Breast epithelium (tissue), 4 donors: Measurements from ENCODE around the gene VEGFB. TPM values are rescaled to one million over a fixed set of nuclear protein-coding genes. Genes with fewer than 3 reads are reported as not detected.

Source experiments
- DNase-seq, 2 donors: peaks; one replicate each; pipeline ENCODE4 v3.0.0-alpha.2; 2019; ENCODE audit warnings: low spot score in 2 of 2
- H3K27ac ChIP-seq, 2 donors: fragments of 200-600 bp; sonication (generic) in 1 of 2; one replicate each; pipeline ENCODE4 v1.5.1; 2016 to 2019; ENCODE audit warnings: mild to moderate bottlenecking in 1 of 2
- H3K27me3 ChIP-seq, 2 donors: fragments of 200-600 bp; sonication (generic) in 1 of 2; one replicate each; pipeline versions ENCODE4 v1.5.1 to v1.6.0; 2017 to 2019; ENCODE audit warnings: control low read depth in 1 of 2, mild to moderate bottlenecking in 1 of 2
- H3K36me3 ChIP-seq: fragments of 200-600 bp; one replicate; pipeline ENCODE4 v1.5.1; 2019
- H3K4me1 ChIP-seq, 2 donors: fragments of 200-600 bp; sonication (generic); one replicate each; pipeline ENCODE4 v1.5.1; 2016 to 2019; ENCODE audit warnings: control low read depth in 1 of 2
- H3K4me3 ChIP-seq, 3 donors: fragments of 200-600 bp; sonication (generic); 1 replicate in 2 of 3; 2 replicates in 1 of 3; pipeline ENCODE4 v1.5.1; 2016 to 2019; ENCODE audit warnings: mild to moderate bottlenecking in 3 of 3, moderate library complexity in 2 of 3
- H3K9me3 ChIP-seq, 2 donors: fragments of 200-600 bp; sonication (generic) in 1 of 2; one replicate each; pipeline ENCODE4 v1.5.1; 2016 to 2019; ENCODE audit warnings: control low read depth in 1 of 2
- CTCF ChIP-seq, 3 donors: fragments of 450-650 bp; IDR thresholded peaks; one replicate each; pipeline ENCODE4 v1.5.1; 2016 to 2017; ENCODE audit warnings: antibody characterized with exemption in 3 of 3, mild to moderate bottlenecking in 3 of 3, moderate library complexity in 3 of 3
- POLR2A ChIP-seq: fragments of 450-650 bp; IDR thresholded peaks from one replicate; pipeline ENCODE4 v1.6.1; 2016; ENCODE audit warnings: antibody characterized with exemption, mild to moderate bottlenecking, moderate library complexity
- POLR2AphosphoS5 ChIP-seq, 3 donors: sonication (generic); formaldehyde crosslinking; IDR thresholded peaks; one replicate each; pipeline ENCODE4 v1.6.1; 2017; ENCODE audit warnings: antibody characterized with exemption in 3 of 3
- intact Hi-C: fragments of 100-400 bp; cut with DNase I; formaldehyde crosslinking; loops from one replicate; pipeline ENCODE4 v1.15.1; 2023; ENCODE audit warnings: low total_unique reads
- total RNA-seq, 3 donors: library from RNA; depleted of rRNA; stranded (reverse); fragments of >200 nt; gene quantifications; one replicate each; pipeline ENCODE4 v1.1.0, GENCODE V29; 2016

VEGFB gene
- total RNA-seq, 3 donors from 2014 or later = 45.1 to 223 (median 53.4) TPM

DNA sequence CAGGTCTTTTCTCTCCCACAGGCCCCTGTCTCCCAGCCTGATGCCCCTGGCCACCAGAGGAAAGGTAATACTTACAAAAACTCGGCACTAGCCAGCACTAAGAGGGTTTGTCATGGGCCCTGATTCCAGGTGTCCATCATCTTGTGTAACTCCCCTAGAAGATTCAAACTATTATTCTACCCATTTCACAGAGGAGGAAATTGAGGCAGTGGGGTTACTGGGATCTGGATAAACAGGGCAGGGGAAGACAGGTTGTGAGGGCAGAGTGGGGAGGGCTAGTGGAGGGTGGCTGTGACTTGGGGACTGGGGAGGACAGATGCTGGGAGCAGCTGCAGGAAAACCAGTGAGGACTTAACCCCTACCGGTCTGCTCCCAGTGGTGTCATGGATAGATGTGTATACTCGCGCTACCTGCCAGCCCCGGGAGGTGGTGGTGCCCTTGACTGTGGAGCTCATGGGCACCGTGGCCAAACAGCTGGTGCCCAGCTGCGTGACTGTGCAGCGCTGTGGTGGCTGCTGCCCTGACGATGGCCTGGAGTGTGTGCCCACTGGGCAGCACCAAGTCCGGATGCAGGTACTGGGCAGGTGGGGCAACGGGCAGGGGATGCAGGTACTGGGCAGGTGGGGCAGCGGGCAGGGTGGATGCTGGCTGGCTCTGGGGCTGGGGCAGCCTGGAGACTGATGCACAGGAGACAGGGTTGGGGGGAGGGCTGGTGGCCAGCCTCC is 1.2 kb downstream of the VEGFB start:
- intact Hi-C loops = no loop called here
- DNase-seq = no peak
- TF ChIP-seq POLR2A = no peak
- TF ChIP-seq POLR2AphosphoS5 (IDR thresholded peaks at IDR 0.05) = no peak
- TF ChIP-seq CTCF (IDR thresholded peaks at IDR 0.05) = no peak
- Histone ChIP-seq H3K4me1 (peaks cover 12 to 16% of the 10 kb centered on the region in 2 donors), H3K27ac (peak overlapping the region; percentile 78 to 94), H3K36me3 (no peaks in the 10 kb centered on the region), H3K9me3 (no peaks in the 10 kb centered on the region), H3K27me3 (no peaks in the 10 kb centered on the region), H3K4me3 (peak overlapping the region; percentile 71 to 96 (median 75))

DNA sequence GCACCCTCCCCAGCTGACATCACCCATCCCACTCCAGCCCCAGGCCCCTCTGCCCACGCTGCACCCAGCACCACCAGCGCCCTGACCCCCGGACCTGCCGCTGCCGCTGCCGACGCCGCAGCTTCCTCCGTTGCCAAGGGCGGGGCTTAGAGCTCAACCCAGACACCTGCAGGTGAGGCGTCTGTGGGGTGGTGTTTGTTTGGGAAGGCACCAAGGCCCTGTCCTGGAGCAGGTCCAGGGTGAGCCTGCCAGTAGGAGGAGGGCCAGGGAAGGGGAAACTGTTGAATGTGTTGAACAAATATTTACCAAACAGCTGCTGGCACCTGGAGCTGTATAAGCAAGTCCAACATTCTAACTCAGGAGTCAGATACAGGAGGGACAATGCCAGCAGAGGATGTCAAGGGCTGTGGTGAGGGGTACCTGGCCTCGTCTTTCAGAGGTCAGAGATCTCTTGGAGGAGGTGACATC is 3.1 kb downstream of the VEGFB start:
- DNase-seq = peak; percentile 87 to 92
- intact Hi-C loops = no loop called here
- H3K4me1 ChIP-seq = peaks cover 12 to 16% of the 10 kb centered on the region in 2 donors

DNA sequence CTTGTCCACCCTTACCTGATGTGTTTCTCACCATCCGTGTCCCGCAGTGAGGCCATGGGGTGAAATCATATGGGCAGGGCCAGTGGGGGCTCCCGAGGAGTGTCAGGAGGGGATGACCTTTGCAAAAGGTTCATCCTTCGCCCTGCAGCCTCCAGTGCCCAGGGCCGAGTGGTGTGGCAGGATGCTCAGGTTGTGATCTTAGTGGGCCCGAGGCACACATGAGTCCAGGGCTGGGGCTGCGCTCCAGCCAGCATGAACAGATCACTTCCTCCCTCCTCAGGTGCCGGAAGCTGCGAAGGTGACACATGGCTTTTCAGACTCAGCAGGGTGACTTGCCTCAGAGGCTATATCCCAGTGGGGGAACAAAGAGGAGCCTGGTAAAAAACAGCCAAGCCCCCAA is 3.7 kb downstream of the VEGFB start:
- peak overlapping the region; percentile 61 to 100 for H3K27ac ChIP-seq
- intact Hi-C loops = no loop called here
- no peaks in the 10 kb centered on the region for H3K27me3 ChIP-seq
- H3K4me3 ChIP-seq = no peak overlapping the region
- TF ChIP-seq POLR2AphosphoS5 (IDR thresholded peaks at IDR 0.05) (no peak), CTCF (IDR thresholded peaks at IDR 0.05) (no peak), POLR2A (no peak)
- peaks cover 12 to 16% of the 10 kb centered on the region in 2 donors for H3K4me1 ChIP-seq
- H3K36me3 ChIP-seq = no peaks in the 10 kb centered on the region
- no peak for DNase-seq
- H3K9me3 ChIP-seq = no peaks in the 10 kb centered on the region

More for the DNA sequence above, 3.1 kb downstream of the VEGFB start:
- H3K9me3 ChIP-seq = no peaks in the 10 kb centered on the region
- TF ChIP-seq CTCF (IDR thresholded peaks at IDR 0.05) (no peak), POLR2A (no peak), POLR2AphosphoS5 (IDR thresholded peaks at IDR 0.05) (peak in 1 of 3 donors; percentile 10)
- no peaks in the 10 kb centered on the region for H3K36me3 ChIP-seq
- H3K27me3 ChIP-seq = no peaks in the 10 kb centered on the region
- H3K27ac ChIP-seq = peak overlapping the region; percentile 61 to 100
- peak overlapping the region in 2 of 3 donors; percentile 3 to 26 for H3K4me3 ChIP-seq

DNA sequence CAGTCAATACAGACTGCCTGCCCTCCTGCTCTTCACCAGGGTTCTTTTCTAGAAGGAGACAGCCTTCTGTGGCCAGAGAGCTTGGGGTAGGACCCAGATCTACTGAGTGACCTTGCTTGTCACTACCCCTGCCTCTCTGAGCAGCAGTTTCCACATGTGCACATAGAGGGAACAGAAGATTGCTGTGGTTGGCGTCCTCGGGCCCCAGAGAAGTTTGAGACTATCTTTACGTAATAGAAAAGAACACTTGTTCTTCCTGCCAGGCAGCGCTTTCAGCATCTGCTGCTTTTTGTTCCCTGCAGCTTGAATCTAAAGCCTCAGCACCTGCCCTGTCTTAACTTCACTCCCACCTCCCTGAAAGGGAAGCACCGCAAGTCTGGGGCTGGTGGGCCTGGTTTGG is 4.6 kb downstream of the VEGFB start:
- DNase-seq = no peak
- TF ChIP-seq CTCF (IDR thresholded peaks at IDR 0.05) = no peak
- intact Hi-C loops = no loop called here
- peak overlapping the region; percentile 61 to 100 for H3K27ac ChIP-seq
- H3K4me3 ChIP-seq = no peak overlapping the region
- H3K4me1 ChIP-seq = peaks cover 6 to 12% of the 10 kb centered on the region in 2 donors
- no peaks in the 10 kb centered on the region for H3K9me3 ChIP-seq
- H3K36me3 ChIP-seq = no peaks in the 10 kb centered on the region
- no peaks in the 10 kb centered on the region for H3K27me3 ChIP-seq

DNA sequence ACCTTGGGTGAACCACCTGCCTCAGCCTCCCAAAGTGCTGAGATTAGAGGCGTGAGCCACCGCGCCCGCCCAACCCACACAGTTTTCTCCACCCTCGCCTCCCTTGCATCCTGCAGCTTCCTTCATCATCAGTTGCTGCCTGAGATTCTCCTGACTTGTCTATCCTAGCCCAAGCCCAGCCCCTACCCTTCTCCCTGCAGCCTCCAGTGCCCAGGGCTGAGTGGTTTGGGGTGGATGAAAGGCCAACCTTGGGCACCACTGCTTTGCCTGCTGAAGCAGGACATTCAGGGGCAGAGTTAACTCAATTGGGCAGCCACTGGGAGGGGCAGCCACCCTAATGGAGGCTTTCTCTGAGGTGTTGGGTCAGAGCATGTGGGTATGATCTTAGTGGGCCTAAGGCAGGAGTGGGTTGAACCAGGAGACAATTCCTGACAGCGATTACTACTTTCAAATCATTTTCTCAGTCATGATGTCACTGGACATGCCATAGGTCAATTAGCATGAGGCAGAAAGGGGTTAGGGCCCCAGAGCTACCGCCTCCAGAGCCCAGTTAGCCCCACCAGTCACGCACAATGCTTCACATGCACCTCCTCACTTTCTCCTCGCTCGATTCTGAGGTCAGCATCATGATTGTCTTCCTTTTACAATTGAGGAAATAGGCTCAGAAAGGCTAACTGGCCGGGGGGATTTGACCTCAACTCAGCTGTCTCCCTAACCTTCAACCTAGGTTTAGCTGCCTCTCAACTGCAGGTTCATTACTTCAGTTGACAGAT is 5.5 kb downstream of the VEGFB start:
- Histone ChIP-seq H3K4me3 (peak overlapping the region; percentile 83 to 92 (median 87)), H3K27me3 (no peaks in the 10 kb centered on the region), H3K4me1 (peaks cover 4 to 13% of the 10 kb centered on the region in 2 donors), H3K9me3 (no peaks in the 10 kb centered on the region), H3K36me3 (no peaks in the 10 kb centered on the region), H3K27ac (peak overlapping the region; percentile 100)
- intact Hi-C loops = no loop called here
- DNase-seq = no peak
- TF ChIP-seq POLR2AphosphoS5 (IDR thresholded peaks at IDR 0.05) = no peak
- TF ChIP-seq POLR2A = no peak
- TF ChIP-seq CTCF (IDR thresholded peaks at IDR 0.05) = no peak
